OCI-LY3 (cell line): ENCODE data around the gene ABCG4.

Source experiments
- EZH2phosphoT487 ChIP-seq: fragments of 200-600 bp; shearing (Covaris generic); IDR thresholded peaks from 2 replicates; pipeline ENCODE4 v1.6.1; 2018; ENCODE audit warnings: antibody characterized with exemption, mixed run types, low read depth
- TF ChIP-seq, protein P1 (sequence below): fragments of 200-600, 300-600 bp; sonication (generic); IDR thresholded peaks from 2 replicates; pipeline ENCODE4 v1.5.1; 2014; ENCODE audit warnings: antibody characterized with exemption, low read length, low read depth

DNA sequence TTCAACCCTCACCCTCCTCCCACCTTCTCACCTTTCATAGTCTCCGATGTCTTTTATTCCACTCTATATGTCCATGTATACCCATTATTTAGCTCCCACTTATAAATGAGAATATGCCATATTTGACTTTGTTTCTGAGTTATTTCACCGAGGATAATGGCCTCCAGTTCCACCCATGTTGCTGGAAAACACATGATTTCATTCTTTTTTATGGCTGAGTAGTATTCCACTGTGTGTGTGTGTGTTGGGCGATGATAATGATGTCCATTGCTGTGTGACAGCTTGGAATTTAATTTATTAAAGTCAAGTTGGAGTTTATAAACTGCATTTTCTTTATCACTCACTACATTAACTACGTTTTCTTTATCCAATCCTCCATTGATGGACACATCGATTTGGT, 30.6 kb upstream of the ABCG4 start:
- TF ChIP-seq, protein P1, sequence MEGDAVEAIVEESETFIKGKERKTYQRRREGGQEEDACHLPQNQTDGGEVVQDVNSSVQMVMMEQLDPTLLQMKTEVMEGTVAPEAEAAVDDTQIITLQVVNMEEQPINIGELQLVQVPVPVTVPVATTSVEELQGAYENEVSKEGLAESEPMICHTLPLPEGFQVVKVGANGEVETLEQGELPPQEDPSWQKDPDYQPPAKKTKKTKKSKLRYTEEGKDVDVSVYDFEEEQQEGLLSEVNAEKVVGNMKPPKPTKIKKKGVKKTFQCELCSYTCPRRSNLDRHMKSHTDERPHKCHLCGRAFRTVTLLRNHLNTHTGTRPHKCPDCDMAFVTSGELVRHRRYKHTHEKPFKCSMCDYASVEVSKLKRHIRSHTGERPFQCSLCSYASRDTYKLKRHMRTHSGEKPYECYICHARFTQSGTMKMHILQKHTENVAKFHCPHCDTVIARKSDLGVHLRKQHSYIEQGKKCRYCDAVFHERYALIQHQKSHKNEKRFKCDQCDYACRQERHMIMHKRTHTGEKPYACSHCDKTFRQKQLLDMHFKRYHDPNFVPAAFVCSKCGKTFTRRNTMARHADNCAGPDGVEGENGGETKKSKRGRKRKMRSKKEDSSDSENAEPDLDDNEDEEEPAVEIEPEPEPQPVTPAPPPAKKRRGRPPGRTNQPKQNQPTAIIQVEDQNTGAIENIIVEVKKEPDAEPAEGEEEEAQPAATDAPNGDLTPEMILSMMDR, result no peak
- no peak for TF ChIP-seq EZH2phosphoT487
